Measurements from ENCODE around the gene ME2. TPM values are rescaled to one million over a fixed set of nuclear protein-coding genes. Genes with fewer than 3 reads are reported as not detected.
A peak's percentile ranks its signal among the peaks of the same experiment; 100 is the strongest.

Gene ME2
- total RNA-seq, 1 experiment from 2014 or later, result 49.4 TPM

- Histone ChIP-seq H3K9me3 (ENCODE audit: control insufficient read depth, low read depth, low read length) (no peaks in the 10 kb centered on the region), H3K4ac (ENCODE audit: low read depth, low read length) (no peak overlapping the region), H2BK5ac (ENCODE audit: insufficient read length, low read length) (no peak overlapping the region), H2AK5ac (ENCODE audit: insufficient read length, low read length) (no peak overlapping the region), H3K4me1 (ENCODE audit: insufficient read depth, low read length) (no peaks in the 10 kb centered on the region), H4K8ac (replicated peaks; ENCODE audit: insufficient read length, low read depth, low read length) (no peak overlapping the region), H4K20me1 (ENCODE audit: control insufficient read depth, insufficient read depth, insufficient read length) (no peaks in the 10 kb centered on the region), H3K23me2 (ENCODE audit: insufficient read length, low read depth, low read length, poor library complexity, severe bottlenecking) (no peaks in the 10 kb centered on the region), H3K14ac (ENCODE audit: insufficient read depth, low read length) (no peak overlapping the region), H2BK15ac (ENCODE audit: low read depth, low read length) (no peak overlapping the region), H3K79me1 (ENCODE audit: insufficient read depth, low read depth, low read length, poor library complexity, severe bottlenecking) (no peaks in the 10 kb centered on the region), H3K79me2 (ENCODE audit: insufficient read depth, low read length) (no peaks in the 10 kb centered on the region), H3K4me2 (ENCODE audit: insufficient read depth, insufficient read length, low read length) (no peak overlapping the region), H4K91ac (ENCODE audit: insufficient read length, low read depth, low read length) (no peak overlapping the region), H3K56ac (ENCODE audit: insufficient read length, low read depth, low read length) (no peak overlapping the region), H3K9ac (ENCODE audit: extremely low read depth, insufficient read length, low read length) (no peak overlapping the region), H3T11ph (ENCODE audit: low read length) (no peak overlapping the region), H2BK12ac (ENCODE audit: insufficient read length, low read depth, low read length) (no peak overlapping the region), H3K27me3 (ENCODE audit: insufficient read depth, low read length) (no peaks in the 10 kb centered on the region), H4K5ac (ENCODE audit: insufficient read length, low read depth, low read length) (no peak overlapping the region), H2BK120ac (ENCODE audit: low read depth, low read length, poor library complexity, severe bottlenecking) (no peak overlapping the region), H2BK20ac (ENCODE audit: low read depth, low read length, poor library complexity, severe bottlenecking) (no peak overlapping the region), H3K23ac (ENCODE audit: insufficient read length, low read depth, low read length) (no peak overlapping the region), H2AFZ (ENCODE audit: low read length) (no peak overlapping the region), H3K18ac (ENCODE audit: insufficient read length, low read depth, low read length) (no peak overlapping the region), H3K27ac (ENCODE audit: insufficient read length, low read depth, low read length) (no peak overlapping the region)
- peaks cover 4 to 20% (median 16%) of the 10 kb centered on the region in 3 experiments; a peak in 5 of 7 replicates for H3K36me3 Mint-ChIP-seq (ENCODE audit: insufficient read depth in 1 of 3, low read depth in 3 of 3)
- peaks cover 0 to 3% of the 10 kb centered on the region in 2 experiments; a peak in 1 of 4 replicates for H3K4me1 Mint-ChIP-seq
- no peaks in the 10 kb centered on the region for H3K9me3 Mint-ChIP-seq
- no CpG with 5 or more reads among the region's 6 CpGs for WGBS (ENCODE audit: extremely low coverage, insufficient read length, low lambda C conversion rate)
- H3K4me3 Mint-ChIP-seq, result no peak overlapping the region
- TF ChIP-seq CTCF (conservative IDR thresholded peaks at IDR 0.05), result no peak
- DNase-seq, result no peak
- H3K27me3 Mint-ChIP-seq (ENCODE audit: low read depth), result no peaks in the 10 kb centered on the region
- peak overlapping the region in 1 of 3 experiments; percentile 58; a peak in 1 of 7 replicates for H3K27ac Mint-ChIP-seq
These were observed 56.7 kb downstream of the ME2 start for GRCh38 chr18:50935493-50936191.

Measured in H9 (cell line).